K562 (cell line): ENCODE results near the gene FKBP8. TPM values are rescaled to one million over a fixed set of nuclear protein-coding genes. Genes with fewer than 3 reads are reported as not detected.

Source experiments
- ATAC-seq: fragments of 200-7000 bp; cut with Tn5 transposase; 3 replicates; pipeline ENCODE4 v1.9.1; 2020; ENCODE audit warnings: moderate library complexity
- BruUV-seq: library from RNA; stranded (reverse); fragments of 400-500 nt; replicated peaks from 2 replicates; lab custom pipeline; 2021; lab: Mats Ljungman, UMichigan
- CTCF ChIA-PET: fragments of 300-600 bp; formaldehyde crosslinking; extraction: SDS; loops from one replicate; lab custom pipeline; 2021; ENCODE audit warnings: low intra/inter-chr PET ratio; lab: Yijun Ruan, JAX
- POLR2A ChIA-PET: fragments of 300-600, 350-650 bp; sonication (Branson Sonifier 250); formaldehyde crosslinking; extraction: SDS; loops from one replicate; lab custom pipeline; 2021; ENCODE audit warnings: antibody characterized with exemption, inconsistent platforms; lab: Yijun Ruan, JAX
- DNase-seq, 4 experiments: peaks; one replicate each; pipeline versions ENCODE4 v3.0.0 to v3.0.0-alpha.2; 2011 to 2018; ENCODE audit warnings: low spot score in 3 of 4, mixed read lengths in 3 of 4; ENCODE audit errors: extremely low read depth in 1 of 4
- FAIRE-seq: peaks from 2 replicates; lab custom pipeline; 2011; peaks lifted over from hg19 to GRCh38; lab: Jason Lieb, UNC
- H2AFZ ChIP-seq: 2 replicates; pipeline ENCODE4 v1.6.0; 2011; ENCODE audit warnings: low read depth, low read length, control low read depth, inconsistent platforms
- H3K27ac ChIP-seq: fragments of 200-600 bp; 3 replicates; pipeline ENCODE4 v1.8.0; 2011; ENCODE audit warnings: low read depth, mild to moderate bottlenecking, control low read depth, inconsistent platforms, low read length, moderate library complexity, mixed read lengths; ENCODE audit errors: extremely low read depth
- H3K27me3 ChIP-seq, 2 experiments: fragments of 300-600 bp in 1 of 2; 2 replicates in 1 of 2; 3 replicates in 1 of 2; pipeline versions ENCODE4 v1.6.0 to v1.8.0; 2011; ENCODE audit warnings: inconsistent platforms in 2 of 2, low read length in 2 of 2, mild to moderate bottlenecking in 1 of 2, mixed read lengths in 1 of 2, moderate library complexity in 1 of 2; ENCODE audit not compliant: control insufficient read depth in 2 of 2, insufficient read depth in 2 of 2
- H3K36me3 ChIP-seq: fragments of 300-600 bp; 3 replicates; pipeline ENCODE4 v1.8.0; 2011; ENCODE audit warnings: mild to moderate bottlenecking, low read length, inconsistent platforms; ENCODE audit not compliant: control insufficient read depth, insufficient read depth
- H3K4me1 ChIP-seq, 2 experiments: fragments of 200-600 bp in 1 of 2; replicated peaks in 1 of 2; 2 replicates in 1 of 2; 3 replicates in 1 of 2; pipeline versions ENCODE4 v1.5.1 to v1.8.0; 2011; ENCODE audit warnings: inconsistent platforms in 2 of 2, low read length in 2 of 2, mild to moderate bottlenecking in 1 of 2, mixed read lengths in 1 of 2, moderate library complexity in 1 of 2; ENCODE audit not compliant: control insufficient read depth in 2 of 2, insufficient read depth in 2 of 2
- H3K4me2 ChIP-seq: 2 replicates; pipeline ENCODE4 v1.6.1; 2011; ENCODE audit warnings: low read length, control low read depth, inconsistent platforms, mixed read lengths; ENCODE audit not compliant: insufficient read depth
- H3K4me3 ChIP-seq: fragments of 200-600 bp; sonication (generic), shearing (Covaris generic); 2 replicates; pipeline ENCODE4 v1.5.1; 2016; ENCODE audit warnings: control low read depth, inconsistent platforms
- H3K79me2 ChIP-seq: fragments of 200-600 bp; 3 replicates; pipeline ENCODE4 v1.8.0; 2011; ENCODE audit warnings: low read length, inconsistent platforms; ENCODE audit not compliant: control insufficient read depth, insufficient read depth
- H3K9ac ChIP-seq, 2 experiments: 2 replicates each; pipeline versions ENCODE4 v1.6.0 to v1.6.1; 2011; ENCODE audit warnings: low read depth in 2 of 2, low read length in 2 of 2, control low read depth in 1 of 2, inconsistent platforms in 1 of 2, mild to moderate bottlenecking in 1 of 2, mixed read lengths in 1 of 2; ENCODE audit not compliant: insufficient read depth in 1 of 2
- H3K9me1 ChIP-seq: one replicate; pipeline ENCODE4 v1.6.0; 2011; ENCODE audit warnings: inconsistent platforms, mild to moderate bottlenecking, low read length, moderate library complexity; ENCODE audit not compliant: control insufficient read depth, insufficient read depth
- H3K9me3 ChIP-seq: replicated peaks from 2 replicates; pipeline ENCODE4 v1.5.1; 2011; ENCODE audit warnings: low read depth, low read length, inconsistent platforms; ENCODE audit not compliant: control insufficient read depth, insufficient read depth
- H4K20me1 ChIP-seq: replicated peaks from 2 replicates; pipeline ENCODE4 v1.6.1; 2011; ENCODE audit warnings: low read length, inconsistent platforms, mixed read lengths; ENCODE audit not compliant: control insufficient read depth, insufficient read depth
- ERF ChIP-seq: fragments of 450-650 bp; formaldehyde crosslinking; IDR thresholded peaks from 2 replicates; pipeline ENCODE4 v1.4.0; 2020; ENCODE audit warnings: mild to moderate bottlenecking, mixed read lengths
- HNRNPUL1 ChIP-seq: fragments of 200-400 bp; formaldehyde crosslinking; IDR thresholded peaks from 2 replicates; pipeline ENCODE4 v1.6.1; 2017; ENCODE audit warnings: low read length
- KAT7 ChIP-seq: sonication (generic); formaldehyde crosslinking; IDR thresholded peaks from 2 replicates; pipeline ENCODE4 v1.8.0; 2022; ENCODE audit warnings: missing genetic modification reagents, mild to moderate bottlenecking, borderline replicate concordance
- MCM3 ChIP-seq: fragments of 450-650 bp; IDR thresholded peaks from 2 replicates; pipeline ENCODE4 v1.6.1; 2016
- MEIS2 ChIP-seq: fragments of 450-650 bp; IDR thresholded peaks from 2 replicates; pipeline ENCODE4 v1.6.1; 2014; ENCODE audit warnings: mild to moderate bottlenecking; ENCODE audit not compliant: partially characterized antibody
- MTA2 ChIP-seq: fragments of 450-650 bp; IDR thresholded peaks from 2 replicates; pipeline ENCODE4 v1.6.1; 2016; ENCODE audit warnings: low read depth
- MYC ChIP-seq, 2 experiments: fragments of 250-450 bp in 1 of 2; sonication (Bioruptor Pico) in 1 of 2; IDR thresholded peaks; 2 replicates each; pipeline versions ENCODE4 v1.5.1 to v1.6.1; 2012 to 2021; ENCODE audit warnings: low read depth in 2 of 2, borderline replicate concordance in 1 of 2, improper control_type of control experiment in 1 of 2, low read length in 1 of 2, mild to moderate bottlenecking in 1 of 2, moderate library complexity in 1 of 2
- NKRF ChIP-seq: fragments of 450-650 bp; IDR thresholded peaks from 2 replicates; pipeline ENCODE4 v1.6.1; 2016; ENCODE audit warnings: borderline replicate concordance
- NR0B1 ChIP-seq: fragments of 450-650 bp; IDR thresholded peaks from one replicate; pipeline ENCODE4 v1.6.1; 2018; ENCODE audit warnings: mild to moderate bottlenecking, moderate library complexity; ENCODE audit not compliant: partially characterized antibody
- PTRF ChIP-seq: fragments of 450-650 bp; IDR thresholded peaks from 2 replicates; pipeline ENCODE4 v1.6.1; 2016; ENCODE audit warnings: mild to moderate bottlenecking, missing genetic modification characterization, missing compliant biosample characterization
- TAF15 ChIP-seq: fragments of 200-400 bp; formaldehyde crosslinking; IDR thresholded peaks from 2 replicates; pipeline ENCODE4 v1.6.1; 2017; ENCODE audit warnings: mild to moderate bottlenecking, low read depth, low read length, moderate library complexity
- ZNF311 ChIP-seq: fragments of 250-450 bp; sonication (Bioruptor Pico); IDR thresholded peaks from 2 replicates; pipeline ENCODE4 v1.4.0; 2020; ENCODE audit warnings: mild to moderate bottlenecking, moderate library complexity
- ZNF778 ChIP-seq: fragments of 450-650 bp; formaldehyde crosslinking; IDR thresholded peaks from 2 replicates; pipeline ENCODE4 v1.4.0; 2020; ENCODE audit warnings: mild to moderate bottlenecking, moderate library complexity
- WGBS: fragments of 100-300 bp; shearing (Covaris generic); methylation state at CpG from one replicate; pipeline ENCODE4 v1.1.6; 2016; ENCODE audit warnings: low coverage, mixed read lengths; ENCODE audit not compliant: insufficient coverage; ENCODE audit errors: missing lambda C conversion rate; 5-methylcytosine and 5-hydroxymethylcytosine counted together
- in situ Hi-C: fragments of 300-500 bp; cut with MboI; formaldehyde crosslinking; loops from 4 replicates; pipeline ENCODE4 v1.15.0; 2018; ENCODE audit warnings: inconsistent platforms, mixed read lengths
- intact Hi-C: fragments of 100-400 bp; cut with micrococcal nuclease; formaldehyde crosslinking; loops from 2 replicates; pipeline ENCODE4 v1.14.2; 2022
- polyA plus RNA-seq, 8 experiments: library from polyadenylated mRNA; depleted of rRNA in 4 of 8; stranded (reverse) in 5 of 8; unstranded in 3 of 8; fragments of >200 nt; fragmentation: Nextera tagmentation in 2 of 8; fragmentation: Illumina TruSeq in 1 of 8; extraction: Ambion mirVana in 2 of 8; extraction: Trizol in 1 of 8; gene quantifications; 2 replicates each; pipeline versions ENCODE4 v1.2.1 to v1.2.3, GENCODE V29; 2011 to 2014; ENCODE audit warnings: inconsistent platforms in 1 of 8, missing spikeins in 1 of 8
- total RNA-seq, 7 experiments: library from RNA; depleted of rRNA in 6 of 7; stranded (reverse); fragments of >200 nt in 6 of 7; fragmentation: Illumina TruSeq in 2 of 7; extraction: Trizol in 2 of 7; gene quantifications; 2 replicates each; pipeline versions ENCODE4 v1.2.1 to v1.2.3, GENCODE V29; 2011 to 2021; ENCODE audit warnings: low replicate concordance in 1 of 7

Gene FKBP8
- total and polyA plus RNA-seq, 9 of the 15 experiments (the other 6 are each of a cell fraction or from before 2014, with no cell fraction given) = 0.46 to 236 (median 104) TPM

- Histone ChIP-seq H3K4me3 (no peak overlapping the region), H3K9me1 (peaks cover 14% of the 10 kb centered on the region), H3K9ac (peak overlapping the region in 1 of 2 experiments; percentile 41; a peak in 1 of 4 replicates), H4K20me1 (peaks cover 46% of the 10 kb centered on the region), H3K27ac (no peak overlapping the region), H3K9me3 (no peaks in the 10 kb centered on the region), H3K36me3 (peaks cover 13% of the 10 kb centered on the region), H3K79me2 (peaks cover 80% of the 10 kb centered on the region), H2AFZ (no peak overlapping the region), H3K4me1 (peaks cover 20 to 37% of the 10 kb centered on the region in 2 experiments), H3K27me3 (no peaks in the 10 kb centered on the region), H3K4me2 (no peak overlapping the region)
- intact Hi-C loops (no loop called here), in situ Hi-C loops (no loop called here)
- no peak for DNase-seq
- POLR2A ChIA-PET = interaction anchor here (1.1 to 7.0 kb wide), 3 partner anchors 10 to 15 kb away, joined by 3 to 84 read pairs (median 5); no protein-coding TSS in a partner anchor
- no peak for FAIRE-seq
- WGBS = 88% methylated on average over 7 of the region's 9 CpGs
- no TSS peak for BruUV-seq
- CTCF ChIA-PET = no interaction called here
- ATAC-seq = no peak
- TF ChIP-seq ZNF778 (CRISPR knock-in tag) = no peak
- no peak for TF ChIP-seq ERF (CRISPR knock-in tag)
- no peak for TF ChIP-seq HNRNPUL1
- no peak for TF ChIP-seq MEIS2
- no peak for TF ChIP-seq MYC (IDR thresholded peaks at IDR 0.05; ENCODE audit: low read depth, low read length)
- no peak for TF ChIP-seq MYC (CRISPR knock-in tag; IDR thresholded peaks at IDR 0.05; ENCODE audit: borderline replicate concordance, low read depth)
- no peak for TF ChIP-seq KAT7 (CRISPR knock-in tag)
- TF ChIP-seq NKRF = no peak
- TF ChIP-seq ZNF311 (CRISPR knock-in tag) = no peak
- no peak for TF ChIP-seq MTA2
- no peak for TF ChIP-seq PTRF (tag)
- TF ChIP-seq TAF15 = no peak
- TF ChIP-seq MCM3 = no peak
- TF ChIP-seq NR0B1 = no peak
These were observed 24.7 kb downstream of the FKBP8 start for GRCh38 chr19:18518639-18519038.
